GM18499 (cell line): Measurements from ENCODE around the gene DSE.

Experiments
- ATAC-seq: cut with Tn5 transposase; IDR thresholded peaks from one replicate; pipeline ENCODE4 v1.9.1; 2021; ENCODE audit warnings: moderate number of reproducible peaks; ENCODE audit not compliant: insufficient read depth, unreplicated experiment

The DSE gene

GRCh38 chr6:116439522-116440051, 68.8 kb downstream of the DSE start:
- ATAC-seq, result no peak

GRCh38 chr6:116443105-116443504, 72.4 kb downstream of the DSE start:
- no peak for ATAC-seq

GRCh38 chr6:116444092-116444491, 73.3 kb downstream of the DSE start:
- ATAC-seq, result no peak

- ATAC-seq, result no peak
Measured at GRCh38 chr6:116444575-116444974, 73.8 kb downstream of the DSE start.

- ATAC-seq, result no peak
Measured at GRCh38 chr6:116445102-116445501, 74.4 kb downstream of the DSE start.

GRCh38 chr6:116446399-116446798, 75.7 kb downstream of the DSE start:
- no peak for ATAC-seq

- no peak for ATAC-seq
Measured at GRCh38 chr6:116447052-116447451, 76.3 kb downstream of the DSE start.

GRCh38 chr6:116447496-116448011, 76.8 kb downstream of the DSE start:
- ATAC-seq, result no peak

GRCh38 chr6:116449565-116449964, 78.8 kb downstream of the DSE start:
- ATAC-seq, result no peak

GRCh38 chr6:116450185-116450710, 79.5 kb downstream of the DSE start:
- ATAC-seq, result no peak

- ATAC-seq, result peak; percentile 82
Measured at GRCh38 chr6:116450769-116451740, 80.3 kb downstream of the DSE start.

GRCh38 chr6:116451916-116452315, 81.2 kb downstream of the DSE start:
- ATAC-seq, result no peak

- no peak for ATAC-seq
Measured at GRCh38 chr6:116452531-116452930, 81.8 kb downstream of the DSE start.

- no peak for ATAC-seq
Measured at GRCh38 chr6:116456106-116456505, 85.4 kb downstream of the DSE start.

- no peak for ATAC-seq
Measured at GRCh38 chr6:116456927-116457326, 86.2 kb downstream of the DSE start.

- no peak for ATAC-seq
Measured at GRCh38 chr6:116458264-116458663, 87.5 kb downstream of the DSE start.

- no peak for ATAC-seq
Measured at GRCh38 chr6:116459927-116460326, 89.2 kb downstream of the DSE start.

- ATAC-seq, result no peak
Measured at GRCh38 chr6:116461331-116461931, 90.7 kb downstream of the DSE start, which contains the start of gene CALHM6. TSS of gene CALHM6 (plus strand) at chr6:116461375. CDS start at chr6:116461930, 555 bp downstream.

GRCh38 chr6:116461932-116462885, 91.5 kb downstream of the DSE start:
- ATAC-seq, result peak; percentile 49

- no peak for ATAC-seq
Measured at GRCh38 chr6:116463301-116463700, 92.6 kb downstream of the DSE start.
